Peyer's patch (tissue), 4 donors: ENCODE measurements around the gene RSRC1.

Experiments used
- POLR2A ChIP-seq, 2 donors: fragments of 450-650 bp; IDR thresholded peaks; one replicate each; pipeline ENCODE4 v1.5.1; 2017; ENCODE audit warnings: antibody characterized with exemption in 2 of 2, mild to moderate bottlenecking in 2 of 2, moderate library complexity in 2 of 2
- TF ChIP-seq, protein P1 (sequence below), 6 experiments: fragments of 450-650 bp in 4 of 6; fragments of 200-600 bp in 2 of 6; sonication (generic) in 1 of 6; IDR thresholded peaks; one replicate each; pipeline ENCODE4 v1.5.1; 2017 to 2019; ENCODE audit warnings: antibody characterized with exemption in 6 of 6, mild to moderate bottlenecking in 3 of 6, moderate library complexity in 1 of 6

DNA sequence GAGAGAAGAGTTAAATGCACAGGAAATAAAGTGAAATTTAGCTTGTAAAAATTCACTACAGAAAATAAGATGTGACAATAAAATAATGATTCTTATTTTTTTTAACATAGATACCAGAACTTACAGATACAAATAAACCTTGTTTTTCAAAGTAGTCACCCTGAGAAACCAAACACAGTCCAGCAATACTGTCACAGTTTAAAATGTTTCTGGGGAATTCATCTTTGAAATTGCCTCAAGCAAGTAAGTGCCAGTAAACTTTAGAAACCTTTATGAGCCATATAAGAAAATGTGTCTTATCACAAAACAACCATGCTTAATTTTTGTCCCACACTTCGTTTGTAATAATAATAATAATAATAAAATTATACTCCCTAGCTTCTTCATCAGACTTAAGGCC, 23.5 kb upstream of the RSRC1 start:
- TF ChIP-seq, protein P1, sequence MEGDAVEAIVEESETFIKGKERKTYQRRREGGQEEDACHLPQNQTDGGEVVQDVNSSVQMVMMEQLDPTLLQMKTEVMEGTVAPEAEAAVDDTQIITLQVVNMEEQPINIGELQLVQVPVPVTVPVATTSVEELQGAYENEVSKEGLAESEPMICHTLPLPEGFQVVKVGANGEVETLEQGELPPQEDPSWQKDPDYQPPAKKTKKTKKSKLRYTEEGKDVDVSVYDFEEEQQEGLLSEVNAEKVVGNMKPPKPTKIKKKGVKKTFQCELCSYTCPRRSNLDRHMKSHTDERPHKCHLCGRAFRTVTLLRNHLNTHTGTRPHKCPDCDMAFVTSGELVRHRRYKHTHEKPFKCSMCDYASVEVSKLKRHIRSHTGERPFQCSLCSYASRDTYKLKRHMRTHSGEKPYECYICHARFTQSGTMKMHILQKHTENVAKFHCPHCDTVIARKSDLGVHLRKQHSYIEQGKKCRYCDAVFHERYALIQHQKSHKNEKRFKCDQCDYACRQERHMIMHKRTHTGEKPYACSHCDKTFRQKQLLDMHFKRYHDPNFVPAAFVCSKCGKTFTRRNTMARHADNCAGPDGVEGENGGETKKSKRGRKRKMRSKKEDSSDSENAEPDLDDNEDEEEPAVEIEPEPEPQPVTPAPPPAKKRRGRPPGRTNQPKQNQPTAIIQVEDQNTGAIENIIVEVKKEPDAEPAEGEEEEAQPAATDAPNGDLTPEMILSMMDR (IDR thresholded peaks at IDR 0.05): no peak
- TF ChIP-seq POLR2A (IDR thresholded peaks at IDR 0.05): no peak
